NCI-H187 treated with DMSO at 0.1 percent for 48 hours (cell line): Measurements from ENCODE around the gene PROSER3.
A peak's percentile ranks its signal among the peaks of the same experiment; 100 is the strongest.

ENCODE experiments used
- DNase-seq: peaks from one replicate; lab custom pipeline; 2025; lab: John Stamatoyannopoulos, UW

PROSER3 gene

GRCh38 chr19:35757749-35758608 is at the start of gene PROSER3:
PROSER3 (plus strand) TSS chr19:35758176; CDS start chr19:35758216, 40 bp downstream.
- peak; percentile 98 for DNase-seq

DNA sequence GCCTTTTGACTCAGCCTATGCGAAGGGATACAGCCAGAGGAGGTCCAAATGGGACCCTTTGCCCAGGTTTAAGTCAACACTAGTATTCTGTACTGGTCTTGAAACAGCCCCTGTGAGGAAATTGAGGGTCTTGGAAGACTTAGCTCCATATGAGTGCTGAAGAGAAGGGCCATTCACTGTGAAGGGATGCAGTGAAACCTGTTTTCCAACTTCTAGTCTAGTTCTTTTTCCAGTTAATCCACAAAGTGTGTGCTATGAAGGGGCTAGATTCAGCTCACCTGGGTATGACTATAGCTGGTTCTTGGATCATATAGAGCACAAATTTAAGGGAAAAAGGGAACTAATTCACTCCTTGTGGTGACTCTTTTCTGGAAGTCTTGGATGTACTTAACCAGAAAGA is 49.6 kb upstream of the PROSER3 start:
- DNase-seq = no peak

- DNase-seq = no peak
Measured at GRCh38 chr19:35710784-35711723, 46.9 kb upstream of the PROSER3 start.

GRCh38 chr19:35712567-35713505 is 45.1 kb upstream of the PROSER3 start:
- DNase-seq = no peak

- no peak for DNase-seq
Measured at GRCh38 chr19:35713506-35713850, 44.5 kb upstream of the PROSER3 start.

DNA sequence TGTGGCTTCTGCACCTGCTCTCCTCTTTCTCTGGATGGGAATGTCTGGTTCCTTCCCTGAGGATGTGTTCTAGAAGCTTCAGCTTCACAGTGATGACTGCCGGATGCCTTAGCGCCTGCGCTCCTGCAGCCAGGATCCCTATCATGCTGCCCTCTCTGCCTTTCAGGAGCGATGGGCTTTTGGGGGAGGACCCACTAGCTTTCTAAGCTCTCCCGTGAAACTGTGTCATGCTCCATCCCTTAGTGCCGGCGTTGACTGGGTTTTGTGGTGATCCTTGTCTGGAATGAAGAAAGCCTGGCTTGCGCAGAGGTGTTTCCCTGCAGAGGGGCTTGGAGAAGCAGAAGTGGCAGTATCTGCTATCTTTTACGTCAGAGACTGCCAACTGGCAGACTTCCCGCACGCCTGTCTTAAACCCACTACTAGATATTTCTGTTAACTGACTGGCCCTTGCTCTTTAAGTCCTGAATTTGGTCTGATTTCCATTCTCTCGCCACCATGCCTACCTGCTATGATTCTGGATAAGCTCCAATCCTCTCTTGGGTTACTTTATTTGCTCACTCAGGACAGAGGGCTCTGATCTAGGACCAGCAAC is 44.0 kb upstream of the PROSER3 start:
- DNase-seq = no peak

GRCh38 chr19:35714601-35715354 is 43.2 kb upstream of the PROSER3 start:
- DNase-seq = no peak

- no peak for DNase-seq
Measured at GRCh38 chr19:35715355-35715809, 42.6 kb upstream of the PROSER3 start.

DNA sequence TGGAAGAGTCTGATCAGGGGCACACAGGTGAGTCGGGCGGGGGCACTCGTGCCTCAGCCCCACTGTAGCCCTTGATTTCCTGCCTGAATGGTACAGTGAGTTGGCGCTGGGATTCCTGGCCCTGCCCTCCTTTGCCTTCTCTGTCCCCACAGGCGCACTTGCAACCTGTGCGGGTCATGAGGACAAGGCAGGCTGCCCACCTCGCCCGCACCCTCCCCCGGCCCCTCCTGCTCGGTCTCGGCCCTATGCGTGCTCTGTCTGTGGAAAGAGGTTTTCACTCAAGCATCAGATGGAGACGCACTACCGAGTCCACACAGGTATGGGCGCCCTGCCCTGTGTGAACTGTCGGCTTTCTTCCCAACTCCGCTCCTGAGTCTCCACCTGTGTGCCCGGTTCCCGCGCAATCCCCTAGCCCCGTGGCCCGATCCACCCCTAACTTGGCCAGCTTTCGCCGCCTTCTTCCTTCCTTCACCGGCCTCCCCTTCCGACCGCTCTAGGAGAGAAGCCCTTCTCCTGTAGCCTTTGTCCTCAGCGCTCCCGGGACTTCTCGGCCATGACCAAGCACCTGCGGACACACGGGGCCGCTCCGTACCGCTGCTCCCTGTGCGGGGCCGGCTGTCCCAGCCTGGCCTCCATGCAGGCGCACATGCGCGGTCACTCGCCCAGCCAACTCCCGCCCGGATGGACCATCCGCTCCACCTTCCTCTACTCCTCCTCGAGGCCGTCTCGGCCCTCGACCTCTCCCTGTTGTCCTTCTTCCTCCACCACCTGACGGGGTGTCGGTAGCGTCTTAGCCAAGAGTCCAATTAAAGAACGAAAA is 41.8 kb upstream of the PROSER3 start:
- DNase-seq = no peak

DNA sequence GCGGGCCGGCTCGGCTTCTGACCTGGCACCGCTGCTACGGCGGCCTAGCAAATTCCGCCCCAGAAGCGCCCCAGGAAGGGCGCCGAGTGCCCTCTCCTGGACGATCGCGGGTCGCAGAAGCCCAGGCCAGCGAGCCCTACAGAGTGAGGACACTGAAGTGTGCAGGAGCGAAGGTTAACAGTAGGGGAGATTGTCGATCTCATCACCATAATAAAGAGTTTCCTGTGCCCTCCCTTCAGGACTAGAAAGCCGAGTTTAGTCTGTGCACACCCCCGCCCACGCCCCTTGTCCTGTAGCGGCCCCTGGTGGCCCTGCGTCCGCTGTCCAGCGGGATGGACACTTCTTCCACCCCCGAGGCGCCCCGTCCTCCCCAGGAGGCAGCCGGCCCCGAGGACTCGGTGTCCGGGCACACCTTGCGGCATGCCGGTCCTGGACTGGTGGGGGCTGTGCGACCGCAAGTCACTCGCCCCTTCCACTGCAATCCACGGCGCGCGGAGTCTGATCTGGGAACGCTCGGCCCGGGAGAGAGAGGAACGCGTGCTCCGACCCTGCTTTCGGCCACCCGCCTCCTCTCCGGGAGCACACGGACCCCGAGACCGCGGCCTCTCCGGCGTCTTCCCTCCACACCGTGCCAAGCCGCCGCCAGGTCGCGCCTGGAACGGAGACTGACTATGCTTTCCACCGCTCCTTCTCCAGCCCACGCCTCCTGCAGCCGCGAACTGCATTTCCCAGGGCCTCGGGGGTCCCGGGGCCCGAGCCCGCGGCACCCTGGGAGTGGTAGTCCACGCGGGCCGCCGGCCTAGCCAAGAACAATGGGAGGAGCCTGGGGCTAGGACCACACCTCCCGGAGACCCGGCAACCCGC is 40.9 kb upstream of the PROSER3 start:
- DNase-seq = peak; percentile 69

- DNase-seq = no peak
Measured at GRCh38 chr19:35717665-35718344, 40.2 kb upstream of the PROSER3 start, which contains the start of gene KMT2B. KMT2B (plus strand) TSS chr19:35718003; CDS start chr19:35718019, 16 bp downstream.

DNA sequence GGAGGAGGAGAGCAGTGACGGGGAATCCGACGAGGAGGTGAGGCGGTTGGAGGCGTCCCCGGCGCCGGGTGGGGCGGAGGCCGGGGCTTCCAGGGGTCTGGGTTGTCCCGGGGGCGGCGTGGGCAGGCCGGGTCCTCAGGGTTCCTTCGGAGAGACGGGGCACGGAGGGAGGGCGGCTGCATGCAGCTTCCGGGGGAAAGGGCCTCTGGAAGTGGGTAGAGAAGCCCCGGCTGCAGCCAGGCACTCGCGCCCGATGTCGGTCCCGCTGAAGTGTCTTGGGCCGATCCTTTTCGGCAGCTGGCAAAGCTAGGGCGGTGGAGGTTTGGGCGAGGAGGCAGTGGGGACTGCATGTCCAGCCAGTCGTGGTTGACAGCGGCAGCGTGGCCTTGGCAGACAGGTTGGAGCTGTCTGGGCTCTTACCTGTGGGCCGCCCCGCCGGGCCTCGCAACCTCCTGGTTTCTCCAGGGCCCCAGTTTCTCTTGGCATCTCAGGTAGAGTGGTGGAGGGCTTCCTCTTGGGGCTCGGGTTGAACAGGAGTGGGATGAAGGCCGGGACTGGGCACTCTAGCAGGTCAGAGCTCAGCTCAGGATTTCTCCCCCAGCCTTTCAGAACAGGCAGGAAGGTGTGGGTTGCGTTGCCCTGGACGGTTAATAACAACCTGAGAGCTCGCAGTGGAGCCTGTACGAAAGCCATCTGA is 39.5 kb upstream of the PROSER3 start:
- no peak for DNase-seq

- no peak for DNase-seq
Measured at GRCh38 chr19:35719402-35720162, 38.4 kb upstream of the PROSER3 start.

DNA sequence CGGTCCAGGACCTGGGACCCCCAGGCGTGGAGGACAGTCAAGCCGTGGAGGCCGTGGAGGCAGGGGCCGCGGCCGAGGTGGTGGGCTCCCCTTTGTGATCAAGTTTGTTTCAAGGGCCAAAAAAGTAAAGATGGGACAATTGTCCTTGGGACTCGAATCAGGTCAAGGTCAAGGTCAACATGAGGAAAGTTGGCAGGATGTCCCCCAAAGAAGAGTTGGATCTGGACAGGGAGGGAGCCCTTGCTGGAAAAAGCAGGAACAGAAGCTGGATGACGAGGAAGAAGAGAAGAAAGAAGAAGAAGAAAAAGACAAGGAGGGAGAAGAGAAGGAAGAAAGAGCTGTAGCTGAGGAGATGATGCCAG is 37.8 kb upstream of the PROSER3 start:
- no peak for DNase-seq

DNA sequence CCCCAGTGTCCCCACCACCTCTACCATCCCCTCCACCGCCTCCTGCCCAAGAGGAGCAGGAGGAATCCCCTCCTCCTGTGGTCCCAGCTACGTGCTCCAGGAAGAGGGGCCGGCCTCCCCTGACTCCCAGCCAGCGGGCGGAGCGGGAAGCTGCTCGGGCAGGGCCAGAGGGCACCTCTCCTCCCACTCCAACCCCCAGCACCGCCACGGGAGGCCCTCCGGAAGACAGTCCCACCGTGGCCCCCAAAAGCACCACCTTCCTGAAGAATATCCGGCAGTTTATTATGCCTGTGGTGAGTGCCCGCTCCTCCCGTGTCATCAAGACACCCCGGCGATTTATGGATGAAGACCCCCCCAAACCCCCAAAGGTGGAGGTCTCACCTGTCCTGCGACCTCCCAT is 37.3 kb upstream of the PROSER3 start:
- no peak for DNase-seq

DNA sequence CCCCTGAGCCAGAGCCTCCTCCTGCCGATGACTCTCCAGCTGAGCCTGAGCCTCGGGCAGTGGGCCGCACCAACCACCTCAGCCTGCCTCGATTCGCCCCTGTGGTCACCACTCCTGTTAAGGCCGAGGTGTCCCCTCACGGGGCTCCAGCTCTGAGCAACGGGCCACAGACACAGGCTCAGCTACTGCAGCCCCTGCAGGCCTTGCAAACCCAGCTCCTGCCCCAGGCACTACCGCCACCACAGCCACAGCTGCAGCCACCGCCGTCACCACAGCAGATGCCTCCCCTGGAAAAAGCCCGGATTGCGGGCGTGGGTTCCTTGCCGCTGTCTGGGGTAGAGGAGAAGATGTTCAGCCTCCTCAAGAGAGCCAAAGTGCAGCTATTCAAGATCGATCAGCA is 36.6 kb upstream of the PROSER3 start:
- no peak for DNase-seq

- no peak for DNase-seq
Measured at GRCh38 chr19:35722461-35722860, 35.5 kb upstream of the PROSER3 start.
